CD4-positive, alpha-beta T cell treated with Interleukin-4 for 4 hours (primary cell): ENCODE data around the gene SND1.

Source experiments
- DNase-seq: peaks from one replicate; pipeline ENCODE4 v3.0.0-alpha.2; 2020

Gene SND1

DNA sequence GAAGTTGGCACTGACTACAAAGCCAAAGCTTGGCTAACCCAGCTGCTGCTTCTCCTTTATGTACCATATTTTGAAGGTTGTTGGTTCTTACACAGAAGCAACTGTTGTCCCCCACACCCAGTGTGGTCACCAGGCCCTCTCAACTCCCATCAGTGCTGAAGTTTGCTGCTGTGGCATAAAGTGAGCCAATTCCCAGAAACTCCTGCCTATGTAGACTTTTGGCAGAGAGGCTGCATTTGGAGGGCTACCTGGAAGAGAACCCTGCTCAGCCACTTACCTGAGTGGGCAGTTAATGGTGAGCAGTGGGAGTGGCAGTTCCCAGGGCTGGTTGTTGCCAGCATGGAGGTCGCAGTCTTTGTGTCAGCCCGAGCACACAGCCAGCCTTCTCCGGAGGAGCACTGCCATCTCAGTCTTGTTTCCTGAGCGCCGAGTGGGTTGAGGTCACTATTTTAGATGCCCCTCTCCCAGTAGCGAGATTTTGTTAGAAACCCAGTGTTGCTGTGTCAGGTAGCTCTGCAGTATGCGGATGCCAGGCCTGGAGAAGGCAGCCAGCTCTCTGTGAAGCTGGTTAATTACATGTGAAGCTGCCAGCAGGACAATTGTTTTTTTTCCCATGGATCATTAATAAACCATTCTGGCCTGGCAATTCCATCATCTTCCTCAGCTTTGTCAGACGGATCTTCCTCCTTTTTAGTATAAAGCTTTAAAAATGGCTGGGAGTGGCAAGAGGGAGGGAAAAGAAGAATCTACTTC is 354.7 kb downstream of the SND1 start:
- DNase-seq = no peak

DNA sequence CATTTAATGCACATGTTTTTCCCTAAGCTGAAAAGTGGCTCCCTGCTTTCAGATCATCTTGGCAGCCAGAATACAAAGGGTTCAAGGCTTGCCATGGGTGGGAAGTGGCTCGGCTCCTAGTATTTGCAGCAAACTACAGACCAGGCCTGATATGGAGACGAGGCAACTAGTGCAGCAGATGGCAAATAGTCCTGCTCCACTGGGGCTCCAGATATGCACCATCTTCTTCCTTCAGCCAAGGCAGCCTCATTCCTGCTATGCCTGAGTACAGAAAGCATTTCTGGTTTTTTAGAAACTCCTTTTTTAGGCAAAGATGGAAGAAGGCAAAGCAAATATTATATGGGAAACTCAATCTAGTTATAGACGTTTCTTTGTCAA is 355.3 kb downstream of the SND1 start:
- DNase-seq = no peak

DNA sequence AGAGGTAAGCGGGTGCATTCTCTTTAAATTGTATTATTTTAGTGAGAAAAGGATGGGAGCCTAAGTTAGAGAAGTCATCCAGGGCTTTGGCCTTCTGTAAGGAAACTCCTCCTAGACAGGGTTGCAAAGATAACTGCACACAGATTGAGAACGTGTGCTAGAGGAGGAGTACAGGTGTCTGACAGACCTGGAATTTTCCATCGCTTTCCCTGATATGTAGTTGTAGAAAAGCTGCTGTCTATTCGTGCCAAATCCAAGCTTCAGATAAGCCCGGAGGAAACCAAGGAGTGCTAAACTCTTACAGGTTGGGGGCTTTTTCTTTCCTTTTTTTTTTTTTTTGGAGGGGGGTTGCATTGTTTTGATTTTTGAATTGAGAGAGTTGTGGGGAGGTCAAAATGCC is 356.1 kb downstream of the SND1 start:
- DNase-seq = no peak

DNA sequence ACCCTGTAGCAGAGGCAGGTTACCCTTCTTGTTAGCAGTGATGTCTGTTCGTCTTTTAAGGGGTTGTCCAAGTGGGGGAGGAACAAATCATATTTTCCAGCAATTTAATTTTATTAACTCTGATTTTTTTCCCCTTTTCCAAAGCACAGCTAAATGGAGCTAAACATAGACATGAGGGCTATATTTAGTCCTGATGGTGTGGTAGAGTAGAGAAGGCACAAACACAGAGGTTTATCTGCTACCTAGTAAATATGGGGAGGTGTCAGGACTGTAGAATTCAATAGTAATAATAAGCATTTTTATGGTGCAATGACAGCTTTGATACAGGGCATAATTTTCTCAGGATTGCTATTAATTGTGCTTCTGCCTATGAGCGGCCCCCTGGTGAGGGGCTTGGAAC is 356.8 kb downstream of the SND1 start:
- DNase-seq = no peak

DNA sequence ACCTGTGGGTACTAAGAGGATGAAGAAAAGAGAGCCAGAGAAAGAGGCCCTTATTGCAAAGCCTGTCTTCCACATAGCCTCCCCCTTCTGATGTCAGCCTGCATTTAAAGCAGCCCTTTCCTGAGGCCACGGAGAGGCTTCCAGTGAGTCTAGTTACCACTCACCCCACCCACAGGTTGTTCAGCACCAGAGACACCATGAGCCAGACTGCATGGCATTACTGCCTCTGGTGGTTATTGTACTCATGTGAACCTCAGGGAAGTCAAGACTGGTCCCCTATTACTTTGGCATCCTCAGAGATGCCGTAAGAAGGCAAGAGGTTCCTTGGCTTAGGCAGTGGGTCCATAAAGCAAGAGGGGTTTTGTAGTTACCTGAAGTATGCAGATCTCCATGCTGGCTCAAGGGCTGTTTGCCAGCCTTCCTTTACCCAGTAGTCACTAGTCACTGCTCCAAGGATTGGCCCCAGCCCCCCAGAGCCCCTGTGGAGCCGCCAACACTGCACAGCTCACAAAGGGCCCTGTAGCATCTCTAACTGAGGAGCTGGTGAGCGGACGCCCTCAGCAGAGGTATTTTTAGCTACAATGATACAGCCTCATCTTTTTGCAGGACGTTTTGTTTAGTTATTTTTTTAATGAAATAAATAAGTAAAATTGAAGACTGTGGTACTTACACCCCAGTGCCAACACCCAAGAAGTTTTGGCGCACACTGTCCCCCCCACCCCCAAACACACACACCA is 358.6 kb downstream of the SND1 start:
- DNase-seq = no peak

DNA sequence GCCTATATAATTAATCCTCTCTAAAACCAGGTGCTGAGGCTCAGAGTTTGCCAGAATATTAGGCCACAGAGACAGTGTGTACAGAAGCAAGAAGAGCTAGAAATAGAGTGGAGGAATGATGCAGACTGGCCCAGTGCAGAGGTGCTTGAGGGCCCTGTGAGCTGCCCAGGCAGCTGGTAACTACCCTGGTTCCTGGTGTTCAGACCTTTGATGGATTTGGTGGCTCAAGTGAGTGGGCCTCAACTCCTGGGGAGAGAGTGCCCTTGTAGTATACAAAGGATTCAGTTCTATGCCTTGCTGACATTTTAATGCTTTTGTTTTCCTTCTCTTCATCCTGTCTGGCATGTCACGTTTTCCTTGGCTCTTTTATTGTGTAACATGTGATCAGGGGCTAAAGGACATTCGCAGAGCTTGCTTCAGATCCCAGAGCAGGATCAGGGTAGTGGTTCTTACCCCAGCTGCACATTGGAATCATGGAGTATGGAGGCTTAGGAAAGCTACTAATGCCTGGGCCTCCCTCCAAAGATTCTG is 359.2 kb downstream of the SND1 start:
- DNase-seq = no peak

DNA sequence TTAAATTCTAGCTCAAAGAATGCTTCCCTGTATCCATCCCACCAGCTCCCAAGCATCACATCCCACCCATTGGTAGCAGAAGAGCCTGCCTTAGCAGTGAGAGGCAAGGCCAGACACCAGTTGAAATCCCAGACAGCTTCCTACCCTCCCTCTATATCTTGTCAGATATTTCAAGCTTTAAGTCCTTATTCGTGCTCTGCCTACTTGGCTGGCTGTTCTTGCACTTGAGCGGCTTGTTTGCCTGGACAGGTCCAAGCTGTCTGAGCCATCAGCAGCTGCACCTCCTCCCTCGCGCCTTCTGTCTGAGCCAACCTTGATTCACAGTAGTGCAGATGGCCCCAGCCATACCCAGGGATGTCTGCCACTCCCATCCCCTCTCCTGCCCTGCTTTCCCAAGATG is 362.8 kb downstream of the SND1 start:
- DNase-seq = no peak

DNA sequence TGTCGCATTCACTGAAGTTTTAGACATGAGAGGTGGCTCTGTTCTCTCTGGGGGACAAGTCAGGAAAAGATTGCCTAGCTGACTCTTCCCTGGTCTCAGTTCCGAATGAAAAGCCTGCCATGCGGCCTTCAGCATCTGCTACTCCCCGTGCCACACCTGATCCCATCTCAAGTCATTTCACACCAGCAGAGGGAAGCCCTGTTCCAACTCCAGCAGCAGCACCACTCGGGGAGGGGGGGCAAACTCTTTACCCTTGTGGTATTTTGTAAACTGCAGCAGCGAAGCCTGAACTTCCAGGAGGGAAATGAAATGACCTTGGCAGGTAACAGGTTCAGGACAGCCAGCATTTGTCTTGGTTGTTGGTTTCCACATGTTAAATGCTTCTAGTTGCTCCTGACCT is 365.5 kb downstream of the SND1 start:
- no peak for DNase-seq

DNA sequence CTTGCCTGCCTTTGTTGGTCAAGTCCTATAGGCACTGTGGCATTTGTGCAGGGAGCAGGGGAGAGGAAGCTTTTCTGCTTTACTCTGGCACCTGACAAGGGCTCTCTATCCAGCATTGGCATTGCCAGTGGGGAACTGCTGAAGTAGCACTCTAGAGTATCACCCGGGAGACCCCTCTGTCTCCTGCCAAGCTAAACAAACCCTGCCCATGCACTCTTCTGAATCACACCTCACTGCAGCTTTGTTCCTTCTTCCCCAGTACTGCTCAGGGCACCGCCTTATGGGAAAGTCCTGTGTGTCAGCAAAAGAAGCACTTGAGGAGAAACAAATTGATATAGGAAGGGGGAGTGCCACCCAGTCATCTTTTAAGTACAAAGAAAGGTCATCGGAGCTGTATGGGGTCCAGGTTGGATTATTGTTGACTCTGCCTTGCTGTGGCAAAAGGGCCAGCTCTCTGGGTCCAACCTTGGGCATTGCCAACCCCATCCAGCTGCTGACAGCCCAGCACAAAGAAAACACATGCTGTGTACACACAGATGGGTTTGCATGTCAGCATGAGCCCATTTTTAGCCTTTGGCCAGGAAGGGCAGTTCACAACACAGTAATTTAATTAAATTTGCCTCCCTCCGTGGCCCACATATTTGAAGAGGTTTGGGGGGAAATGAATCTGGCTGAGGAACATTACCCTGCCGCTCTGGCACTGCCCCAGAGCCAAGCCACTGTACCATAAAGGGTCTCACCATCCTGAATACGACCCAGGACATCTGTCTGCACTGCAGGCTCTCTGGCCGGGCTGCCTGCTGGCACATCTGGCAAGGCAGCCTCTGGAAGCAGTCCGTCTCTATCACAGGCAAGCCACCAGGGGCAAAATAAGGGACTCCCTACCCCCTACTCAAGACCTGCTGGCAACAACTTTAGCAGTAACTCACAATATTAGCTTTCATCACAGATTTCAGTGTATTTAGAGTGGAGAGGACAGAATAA is 366.2 kb downstream of the SND1 start:
- DNase-seq = no peak

DNA sequence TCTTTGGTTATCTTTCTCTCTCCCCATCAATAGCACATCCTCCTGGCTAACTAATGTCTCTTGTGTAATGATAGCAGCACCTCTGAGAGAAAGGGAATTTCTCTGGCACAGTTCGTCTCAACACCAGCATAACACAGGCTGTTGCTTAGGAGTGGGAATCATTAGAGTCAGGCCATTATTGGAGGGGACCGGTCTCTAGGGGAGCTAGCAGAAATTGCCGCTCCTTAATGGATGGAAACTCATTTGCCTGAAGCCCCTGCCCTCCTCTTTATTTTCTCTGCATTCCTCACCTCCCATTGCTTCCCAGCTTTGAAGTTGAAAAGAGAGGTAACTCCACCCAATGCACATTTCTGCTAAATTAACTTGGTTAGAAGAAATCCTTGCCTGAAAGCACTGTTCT is 367.3 kb downstream of the SND1 start:
- DNase-seq = no peak

DNA sequence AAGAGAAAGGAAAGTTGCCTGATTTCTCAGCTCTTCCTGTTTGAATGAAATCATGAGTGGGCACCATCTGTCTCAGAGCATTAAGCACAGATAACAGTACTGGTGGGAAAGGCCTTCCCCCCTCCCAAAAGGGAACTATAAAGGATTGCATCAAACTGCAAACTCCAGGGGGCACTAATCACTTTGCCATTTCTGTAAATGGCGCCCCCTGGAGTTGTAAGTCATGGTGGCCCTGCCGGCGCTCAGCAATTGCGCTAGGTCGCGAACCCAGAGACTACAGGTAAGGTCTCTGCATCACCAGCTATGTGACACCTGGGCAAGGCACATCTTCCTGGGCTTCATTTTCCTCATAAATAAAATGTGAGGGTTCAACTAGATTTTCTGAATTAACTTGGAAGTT is 368.2 kb downstream of the SND1 start:
- DNase-seq = peak; percentile 6

DNA sequence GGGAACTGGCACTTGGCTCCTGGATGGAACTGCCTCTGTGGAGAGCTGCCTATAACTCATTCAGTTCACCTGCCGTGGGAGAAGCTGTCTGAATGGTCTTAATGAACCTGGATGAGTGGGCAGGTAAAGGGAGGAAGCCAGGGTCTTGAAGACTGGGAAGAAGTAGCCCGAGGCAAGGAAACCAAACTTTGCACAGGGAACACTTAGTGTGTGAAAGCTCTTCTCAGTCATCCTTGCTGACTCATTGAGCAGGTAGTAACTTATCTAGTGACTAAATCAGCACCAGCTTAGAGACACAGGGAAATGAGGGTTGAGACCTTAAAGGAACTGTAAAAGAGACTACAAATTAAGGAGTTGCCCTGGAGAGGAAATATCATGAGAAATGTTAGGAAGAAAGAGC is 369.4 kb downstream of the SND1 start:
- no peak for DNase-seq

DNA sequence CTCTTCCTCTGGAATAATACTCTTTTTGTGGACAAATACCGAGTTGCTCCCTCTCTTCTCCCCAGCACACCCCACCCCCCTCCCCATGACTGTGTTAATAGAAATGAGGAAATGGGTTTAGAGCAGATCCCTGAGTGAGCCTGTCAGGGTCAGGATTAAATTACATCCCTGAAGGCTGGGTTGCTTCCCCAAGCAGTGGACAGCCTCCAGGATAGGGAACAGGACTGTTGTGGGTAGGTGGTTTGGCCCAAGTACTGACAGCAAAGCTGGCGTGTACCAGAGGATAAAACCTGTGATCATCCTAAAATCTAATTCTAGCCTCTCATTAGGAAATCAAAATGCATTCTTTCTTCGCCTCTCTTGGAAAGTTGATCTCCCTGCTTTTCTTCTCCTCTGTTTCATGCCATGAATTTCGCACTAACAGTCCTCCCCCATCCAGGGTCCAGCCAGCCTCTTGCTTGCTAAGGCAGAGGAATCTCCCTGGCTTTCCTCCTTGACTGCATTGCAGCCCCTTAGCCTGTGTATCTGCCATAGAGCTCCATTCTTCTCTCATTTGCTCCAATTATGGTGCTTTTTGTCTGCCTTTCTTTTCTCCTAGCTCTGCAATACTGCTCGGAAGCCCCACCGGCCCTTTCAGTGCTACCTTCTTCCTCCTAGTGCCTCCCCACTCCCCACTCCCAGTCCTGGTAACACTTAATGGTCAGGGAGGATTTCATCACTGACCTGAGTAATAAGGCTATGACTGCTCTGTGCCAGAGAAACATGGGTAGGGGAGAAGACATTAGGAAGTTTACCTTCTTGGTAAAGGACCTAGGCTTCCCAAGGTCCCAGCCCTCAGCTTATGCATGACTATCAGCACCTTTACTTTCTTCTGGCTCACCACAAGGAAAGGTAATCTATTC is 370.9 kb downstream of the SND1 start:
- DNase-seq = no peak

DNA sequence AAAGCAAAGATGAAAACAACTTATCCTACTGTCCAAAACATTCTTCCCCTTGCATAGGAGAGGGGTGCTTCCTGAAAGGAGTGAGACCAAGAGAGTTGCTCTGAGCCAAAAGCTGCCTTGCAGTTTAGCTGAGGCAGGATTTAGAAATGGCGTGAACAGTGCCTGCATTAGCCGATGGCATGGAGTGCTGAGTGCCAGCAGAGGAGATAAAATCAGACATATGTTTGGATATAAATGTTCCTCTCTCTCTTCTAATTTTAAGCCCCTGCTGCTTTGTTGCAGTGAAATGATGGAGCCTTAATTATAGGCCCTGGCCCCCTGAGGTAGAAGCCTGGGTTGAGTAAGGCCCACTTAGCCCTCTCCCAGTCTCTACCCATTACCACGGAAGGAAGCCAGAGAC is 372.2 kb downstream of the SND1 start:
- DNase-seq = no peak

DNA sequence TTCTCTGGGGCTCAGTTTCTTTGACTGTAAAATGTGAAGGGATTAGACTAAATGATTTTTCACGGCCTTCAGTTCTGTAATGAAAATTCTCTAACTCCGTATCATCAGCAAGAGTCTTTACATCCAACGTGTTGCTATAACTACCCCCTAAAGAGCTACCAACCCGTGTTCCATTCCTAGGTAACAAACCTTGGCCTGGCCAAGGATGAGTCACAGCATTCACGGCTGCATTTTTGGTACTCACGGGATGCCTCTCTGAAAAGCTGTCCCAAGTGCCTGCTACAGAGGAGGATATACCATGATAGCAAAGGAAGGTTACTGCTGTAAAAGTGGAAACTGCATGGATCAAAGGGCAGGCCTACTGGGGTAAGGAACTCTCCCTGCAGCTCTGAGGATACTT is 373.4 kb downstream of the SND1 start:
- DNase-seq = no peak

DNA sequence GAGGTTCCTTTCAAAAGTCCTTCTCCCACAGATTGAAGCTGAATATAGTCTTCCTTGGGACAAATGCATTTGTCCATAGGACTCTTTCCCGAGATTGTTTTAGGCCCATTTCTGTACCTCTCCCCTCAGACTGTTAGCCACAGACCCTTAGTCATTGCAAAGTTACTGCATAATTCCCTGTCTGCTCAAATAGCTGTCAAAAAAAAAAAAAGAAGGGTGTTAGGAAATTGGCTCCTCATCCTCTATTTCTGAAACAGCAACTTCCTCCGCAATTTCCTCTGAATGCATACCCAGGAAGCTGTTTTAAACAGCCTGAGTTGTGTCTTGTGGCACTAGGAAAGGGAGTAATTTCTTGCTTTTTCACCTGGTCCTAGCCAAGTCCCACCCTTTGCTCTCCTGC is 373.8 kb downstream of the SND1 start:
- DNase-seq = no peak

DNA sequence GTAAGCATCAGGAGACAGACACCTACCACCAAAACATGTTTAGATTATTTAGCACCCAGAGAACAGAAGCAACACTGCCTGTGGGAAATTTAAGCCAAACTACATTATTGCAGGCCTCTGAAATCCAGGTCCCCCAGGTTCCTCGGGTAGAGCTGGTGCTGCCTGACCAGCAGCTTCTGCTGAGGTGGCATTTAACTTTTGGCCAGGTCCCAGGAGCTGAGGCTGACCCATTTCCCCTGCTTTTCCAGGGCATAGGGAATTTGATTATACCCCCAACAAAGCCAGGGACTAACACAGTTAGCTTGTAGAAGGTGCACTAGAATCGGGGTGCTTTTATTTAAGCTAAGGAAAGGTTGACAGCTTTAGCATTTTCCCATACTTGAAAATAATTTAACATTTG is 374.6 kb downstream of the SND1 start:
- no peak for DNase-seq

DNA sequence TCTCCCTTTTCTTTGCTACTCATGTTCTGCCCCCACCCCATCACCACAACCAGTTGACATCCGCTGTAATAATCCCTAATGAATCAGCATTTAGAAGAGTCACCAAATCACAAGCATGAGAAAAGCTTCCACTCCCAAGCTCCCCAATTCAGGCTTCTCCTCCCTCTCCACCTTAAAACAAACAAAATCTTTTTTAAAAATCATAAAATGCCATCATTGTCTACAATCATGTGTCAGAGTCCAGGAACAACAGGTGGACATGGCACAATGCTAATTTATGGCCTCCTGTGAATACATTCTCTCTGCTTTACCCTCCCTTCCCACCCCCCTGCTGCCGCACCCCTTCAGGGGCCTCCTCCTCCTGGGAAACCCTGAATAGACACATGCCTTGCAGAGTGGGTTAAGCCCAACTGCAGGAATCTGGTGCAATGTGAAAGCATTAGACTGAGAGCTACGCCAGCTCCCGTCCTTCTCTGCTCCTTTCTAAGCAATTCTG is 375.5 kb downstream of the SND1 start:
- no peak for DNase-seq

DNA sequence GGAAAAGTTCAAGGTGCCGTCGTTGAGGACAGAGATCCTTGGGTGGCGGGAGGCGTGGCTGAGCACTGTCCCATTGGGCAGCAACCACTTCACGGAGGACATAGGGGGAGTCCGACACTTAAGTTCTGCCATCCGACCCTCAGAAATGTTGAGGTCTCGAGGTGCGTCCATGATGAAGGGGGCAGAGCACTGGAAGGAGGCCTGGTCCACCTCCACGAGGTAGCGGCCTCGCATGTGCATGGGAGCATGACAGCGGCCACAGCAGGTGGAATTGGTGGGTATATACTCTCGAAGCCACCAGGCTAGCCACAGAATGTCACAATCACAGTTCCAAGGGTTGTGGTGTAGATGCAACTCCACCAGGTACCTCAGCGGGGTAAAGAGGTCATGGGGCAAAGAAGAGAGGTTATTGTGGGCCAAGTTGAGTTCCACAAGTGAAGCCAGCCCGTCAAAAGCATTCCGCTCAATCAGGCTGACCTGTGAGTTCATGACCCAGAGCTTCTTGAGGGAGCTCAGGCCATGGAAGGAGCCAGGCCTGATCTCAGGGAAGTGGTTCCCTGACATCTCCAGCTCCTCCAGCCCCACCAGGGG is 377.5 kb downstream of the SND1 start:
- DNase-seq = no peak

DNA sequence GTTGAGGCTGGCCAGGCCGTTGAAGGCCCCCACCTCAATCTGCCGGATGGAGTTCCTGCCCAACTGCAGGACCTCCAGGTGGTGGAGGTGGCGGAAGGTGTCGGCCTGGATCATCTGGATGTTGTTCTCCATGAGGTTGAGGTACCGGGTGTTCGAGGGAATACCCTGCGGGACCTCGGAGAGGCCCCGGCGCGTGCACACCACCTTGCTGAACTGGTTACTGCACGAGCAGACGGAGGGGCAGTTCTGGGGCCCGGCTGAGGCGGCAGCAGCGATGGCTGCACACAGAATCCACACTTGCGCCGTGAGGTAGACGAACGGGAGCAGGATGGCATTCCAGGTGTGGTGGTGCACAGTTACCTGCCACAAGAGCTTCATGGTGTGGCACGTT is 378.3 kb downstream of the SND1 start:
- DNase-seq = no peak
